Measurements from ENCODE around the gene SERINC4.
A peak's percentile ranks its signal among the peaks of the same experiment; 100 is the strongest.

SERINC4 gene

DNA sequence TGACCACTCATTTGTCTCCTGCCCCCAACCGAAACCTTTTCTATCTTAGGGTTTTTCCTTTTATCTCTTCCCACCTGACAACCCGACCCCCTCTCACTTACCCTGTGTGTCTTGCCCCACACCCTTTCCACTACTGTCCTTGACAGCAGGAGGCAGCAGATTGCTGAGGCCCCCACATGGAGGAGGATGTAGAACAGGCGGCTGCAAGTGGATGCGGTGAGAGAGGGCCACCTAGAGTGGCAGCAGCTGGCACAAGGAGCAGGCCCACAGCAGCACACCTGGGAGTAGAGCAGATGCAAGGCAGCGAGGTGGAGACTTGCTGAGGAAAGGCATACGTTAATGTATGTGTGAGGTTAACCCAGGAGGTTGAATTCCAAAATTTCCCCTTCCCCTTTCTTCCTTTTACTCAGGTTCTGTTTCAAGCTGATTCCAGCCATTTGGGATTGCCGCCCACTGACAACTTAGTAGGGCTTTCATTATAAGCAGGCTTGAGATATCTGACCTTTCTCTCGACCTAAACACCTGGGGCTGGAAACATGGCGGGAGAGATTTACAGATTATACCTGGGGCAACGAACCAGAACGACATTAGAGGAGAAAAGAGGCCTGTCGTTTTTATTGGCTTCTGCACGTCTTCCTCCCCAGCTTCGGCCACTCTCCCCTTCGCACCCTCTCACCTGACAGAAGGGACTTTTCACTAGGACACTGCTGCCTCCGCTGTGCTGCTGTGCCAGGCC lies 643 bp downstream of the SERINC4 start:
- no peak for DNase-seq (ENCODE audit: low read depth in 2 of 2, low spot score in 1 of 2)

DNA sequence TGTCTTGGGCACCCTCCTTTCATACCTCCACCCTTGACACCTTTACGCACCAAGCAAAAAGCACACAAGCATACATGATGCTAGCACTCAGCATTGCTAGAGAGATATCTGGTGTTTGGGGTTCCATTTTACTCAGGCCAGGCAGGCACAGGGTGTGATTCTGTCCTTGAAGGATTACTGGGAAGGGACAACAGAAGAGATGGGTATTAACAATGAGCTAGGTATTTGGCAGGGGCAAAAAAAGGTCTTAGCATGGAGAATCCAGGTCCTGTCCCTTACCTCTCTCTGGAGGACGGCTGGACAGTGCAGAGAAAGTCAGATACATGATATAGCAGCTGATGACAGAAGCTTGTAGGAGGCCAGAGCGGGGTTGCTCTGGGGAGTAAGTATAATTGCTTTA lies 3.5 kb downstream of the SERINC4 start:
- no peak for DNase-seq (ENCODE audit: low read depth in 2 of 2, low spot score in 1 of 2)

DNA sequence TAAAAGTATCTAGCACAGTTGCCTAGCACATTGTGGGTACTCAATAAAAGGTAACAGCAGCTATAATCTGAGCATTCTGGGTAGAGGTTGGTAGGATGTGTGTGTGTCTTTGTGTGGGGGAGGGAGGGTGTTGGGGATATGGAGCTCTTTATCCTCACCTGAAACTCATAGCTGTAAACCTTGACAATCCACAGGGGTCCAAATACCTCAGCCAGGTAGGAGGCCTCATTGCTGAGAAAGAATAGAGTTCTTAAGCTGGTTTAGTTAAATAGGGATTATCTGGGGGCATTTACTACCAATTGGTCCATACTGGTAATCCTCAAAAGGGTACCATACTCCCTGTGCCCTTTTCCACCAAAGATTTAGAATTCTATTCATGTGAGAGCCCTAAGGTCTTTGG lies 4.0 kb downstream of the SERINC4 start:
- no peak for DNase-seq (ENCODE audit: low read depth in 2 of 2, low spot score in 1 of 2)

DNA sequence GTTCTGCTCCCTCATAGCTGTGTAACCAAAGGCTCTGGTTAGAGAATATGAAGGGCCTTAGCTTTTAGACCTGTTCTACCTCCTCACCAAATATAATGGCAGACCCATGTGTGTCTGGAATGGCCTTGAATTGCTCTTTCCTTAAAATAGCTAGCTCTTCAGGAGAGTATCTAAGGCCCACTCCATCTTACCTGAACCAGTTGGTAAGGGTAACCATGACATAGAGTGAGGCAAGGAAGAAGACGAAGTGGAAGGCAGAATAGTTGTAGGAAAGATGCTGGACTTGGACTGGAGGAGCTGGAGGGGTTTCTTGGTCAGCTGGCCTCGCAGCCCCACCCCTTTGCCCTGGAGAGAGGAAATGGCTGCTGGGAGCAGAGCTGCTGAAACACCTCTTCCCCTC lies 4.8 kb downstream of the SERINC4 start:
- DNase-seq (ENCODE audit: low read depth in 2 of 2, low spot score in 1 of 2), result no peak

DNA sequence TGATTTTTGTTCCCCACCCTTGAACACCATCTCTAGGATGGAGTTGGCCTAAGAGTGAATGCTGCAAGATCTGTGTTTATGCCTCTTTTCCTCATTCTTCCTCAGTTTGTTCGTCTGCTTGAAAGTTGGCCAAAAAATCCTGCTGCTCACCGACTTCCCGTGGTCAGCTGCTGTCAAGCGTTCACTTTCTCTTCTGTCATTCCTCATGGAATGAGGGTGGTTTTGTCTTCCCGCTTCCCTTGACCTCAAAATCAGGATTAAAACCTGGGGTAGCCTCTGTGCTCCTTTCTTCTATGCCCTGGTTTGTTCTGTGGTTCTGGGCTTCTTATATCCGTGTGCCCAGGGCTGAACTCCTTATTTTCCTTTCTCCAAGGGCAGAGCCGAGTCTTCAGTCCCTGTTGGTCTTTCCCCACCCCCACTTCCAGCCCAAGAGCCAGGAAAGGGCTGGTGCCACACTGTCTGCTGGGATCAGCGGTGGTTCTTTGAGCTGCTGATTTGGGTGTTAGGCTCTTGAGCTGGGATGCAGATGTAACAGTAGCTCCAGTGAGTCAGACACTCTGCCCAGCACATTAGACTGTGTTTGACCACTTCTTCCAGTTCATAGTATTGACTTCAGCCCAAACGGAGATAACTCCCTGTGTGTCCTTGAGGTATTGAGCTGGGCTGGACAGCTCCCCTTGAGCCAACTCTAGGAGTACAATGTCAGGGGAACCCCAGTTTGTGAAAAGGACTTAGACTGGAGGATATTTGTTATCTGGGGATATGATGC lies 5.6 kb downstream of the SERINC4 start:
- no peak for DNase-seq (ENCODE audit: low read depth in 2 of 2, low spot score in 1 of 2)

DNA sequence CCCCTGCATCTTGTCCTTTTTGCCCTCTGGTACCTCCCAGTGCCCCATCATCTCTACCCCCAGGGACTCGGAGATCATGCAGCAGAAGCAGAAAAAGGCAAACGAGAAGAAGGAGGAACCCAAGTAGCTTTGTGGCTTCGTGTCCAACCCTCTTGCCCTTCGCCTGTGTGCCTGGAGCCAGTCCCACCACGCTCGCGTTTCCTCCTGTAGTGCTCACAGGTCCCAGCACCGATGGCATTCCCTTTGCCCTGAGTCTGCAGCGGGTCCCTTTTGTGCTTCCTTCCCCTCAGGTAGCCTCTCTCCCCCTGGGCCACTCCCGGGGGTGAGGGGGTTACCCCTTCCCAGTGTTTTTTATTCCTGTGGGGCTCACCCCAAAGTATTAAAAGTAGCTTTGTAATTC lies 6.4 kb downstream of the SERINC4 start:
- DNase-seq (ENCODE audit: low read depth in 2 of 2, low spot score in 1 of 2), result no peak

DNA sequence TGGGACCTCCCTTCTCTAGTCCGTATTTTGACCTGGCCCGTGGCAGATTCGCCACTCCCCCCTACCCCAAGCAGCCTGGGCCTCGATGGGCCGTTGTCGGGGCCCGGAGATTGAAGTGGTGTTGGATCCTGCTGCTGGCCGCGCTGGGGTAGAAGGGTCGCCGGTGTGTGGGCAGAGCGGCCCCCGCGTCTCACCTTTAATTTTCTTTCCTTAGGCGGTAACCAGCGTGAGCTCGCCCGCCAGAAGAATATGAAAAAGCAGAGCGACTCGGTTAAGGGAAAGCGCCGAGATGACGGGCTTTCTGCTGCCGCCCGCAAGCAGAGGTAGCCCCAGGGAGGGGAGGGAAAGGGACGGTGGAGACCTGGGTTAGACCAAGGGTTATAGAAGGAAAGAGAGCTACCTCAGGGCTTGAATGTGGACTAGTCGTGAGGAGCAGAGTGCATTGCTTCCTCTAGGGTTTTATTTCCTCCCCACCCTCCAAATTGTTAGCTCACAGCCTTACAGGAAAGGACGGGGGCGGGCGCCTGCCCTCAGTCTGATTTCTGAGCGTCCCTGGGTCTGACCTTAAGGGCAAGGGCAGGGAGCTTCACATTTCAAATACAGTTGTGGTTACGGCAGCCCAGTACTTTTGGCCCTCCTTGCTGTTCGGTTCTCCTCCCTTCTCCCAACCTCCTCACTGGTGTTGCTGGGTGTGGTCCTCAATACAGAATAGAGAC lies 7.1 kb downstream of the SERINC4 start:
- DNase-seq (ENCODE audit: low read depth in 2 of 2, low spot score in 1 of 2), result no peak

- DNase-seq (ENCODE audit: low read depth in 2 of 2, low spot score in 1 of 2), result peak; percentile 99 to 100
Measured at GRCh38 chr15:43791993-43792760, 7.8 kb downstream of the SERINC4 start, which contains the start of gene SERF2. Gene SERF2, plus strand, starts transcription at chr15:43792320. Its CDS starts 57 bp downstream, at chr15:43792377.

GRCh38 chr15:43789409-43789808 lies 10.6 kb downstream of the SERINC4 start:
- DNase-seq (ENCODE audit: low read depth in 2 of 2, low spot score in 1 of 2), result no peak

- DNase-seq (ENCODE audit: low read depth in 2 of 2, low spot score in 1 of 2), result no peak
Measured at GRCh38 chr15:43779016-43779415, 21.0 kb downstream of the SERINC4 start.

GRCh38 chr15:43777267-43777914 lies 22.6 kb downstream of the SERINC4 start:
- peak; percentile 68 to 69 for DNase-seq (ENCODE audit: low read depth in 2 of 2, low spot score in 1 of 2)

- DNase-seq (ENCODE audit: low read depth in 2 of 2, low spot score in 1 of 2), result peak; percentile 48 to 65
Measured at GRCh38 chr15:43776718-43777266, 23.2 kb downstream of the SERINC4 start, which contains the start of gene ELL3. Gene ELL3, minus strand, starts transcription at chr15:43776966. Its CDS starts 65 bp downstream, at chr15:43776901.

GRCh38 chr15:43776101-43776717 lies 23.8 kb downstream of the SERINC4 start:
- DNase-seq (ENCODE audit: low read depth in 2 of 2, low spot score in 1 of 2), result no peak

DNA sequence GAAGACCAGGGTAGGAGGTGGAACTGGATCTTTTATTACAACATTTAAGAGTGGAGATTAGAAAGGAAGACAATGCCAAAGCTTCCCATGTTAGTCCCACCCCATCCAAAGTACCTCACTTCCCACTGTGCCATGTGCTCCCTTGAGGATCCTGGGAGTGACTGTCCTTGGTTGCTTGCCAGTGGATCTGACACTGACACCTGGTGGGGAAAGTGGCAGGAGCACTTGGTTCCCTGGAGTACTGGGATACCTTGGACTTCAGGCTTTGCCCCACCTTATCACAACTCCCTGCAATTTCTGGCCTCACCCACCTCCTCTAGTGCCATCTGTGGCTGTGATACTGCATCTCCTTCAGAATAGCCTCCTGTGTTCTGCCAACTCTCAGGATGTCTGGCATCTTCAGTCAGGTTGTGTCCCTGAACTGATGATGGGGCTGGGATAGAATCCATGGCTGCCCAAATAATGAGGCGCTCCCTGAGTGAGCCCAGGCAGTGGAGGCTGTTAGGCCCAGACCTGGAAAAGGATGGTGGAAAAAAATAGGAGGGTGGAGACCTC lies 24.5 kb downstream of the SERINC4 start:
- no peak for DNase-seq (ENCODE audit: low read depth in 2 of 2, low spot score in 1 of 2)

DNA sequence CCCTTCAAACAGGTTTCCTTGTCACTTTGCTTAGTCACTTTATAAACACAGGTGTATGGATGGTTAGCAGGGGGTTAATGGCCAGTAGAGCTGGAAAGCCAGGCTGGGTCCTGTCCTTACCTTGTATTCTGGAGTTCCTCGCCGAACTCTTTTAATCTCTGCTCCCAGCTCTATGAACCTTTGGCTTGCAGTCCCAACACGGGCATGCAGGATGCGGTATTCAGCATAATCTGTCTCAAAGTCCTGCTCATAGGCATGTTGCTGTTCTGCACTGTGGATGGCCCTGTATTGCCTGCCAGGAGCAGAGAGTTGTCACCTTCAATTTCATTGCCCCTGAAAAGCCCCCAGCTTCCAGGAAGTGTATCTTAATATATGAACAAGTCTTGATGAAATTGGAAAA lies 26.0 kb downstream of the SERINC4 start:
- no peak for DNase-seq (ENCODE audit: low read depth in 2 of 2, low spot score in 1 of 2)

DNA sequence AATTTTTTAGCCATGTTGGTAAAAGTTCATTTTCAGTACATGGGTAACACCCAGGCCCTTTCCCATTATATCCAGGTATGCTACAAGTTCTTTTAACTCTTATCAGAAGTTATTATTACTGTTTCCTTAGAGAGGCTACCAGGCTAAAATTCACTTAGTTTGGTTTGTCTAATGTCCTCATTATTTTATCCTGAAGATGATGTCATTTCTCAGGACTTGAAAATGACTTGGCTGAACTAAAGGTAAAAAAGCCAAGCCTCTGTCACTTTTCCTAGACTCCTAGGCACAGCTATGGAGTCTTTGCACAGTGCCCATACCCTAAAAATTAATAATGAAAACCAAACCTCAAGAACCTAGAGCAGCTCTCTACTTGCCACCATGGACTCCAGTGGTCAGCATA lies 27.4 kb downstream of the SERINC4 start:
- DNase-seq (ENCODE audit: low read depth in 2 of 2, low spot score in 1 of 2), result no peak

DNA sequence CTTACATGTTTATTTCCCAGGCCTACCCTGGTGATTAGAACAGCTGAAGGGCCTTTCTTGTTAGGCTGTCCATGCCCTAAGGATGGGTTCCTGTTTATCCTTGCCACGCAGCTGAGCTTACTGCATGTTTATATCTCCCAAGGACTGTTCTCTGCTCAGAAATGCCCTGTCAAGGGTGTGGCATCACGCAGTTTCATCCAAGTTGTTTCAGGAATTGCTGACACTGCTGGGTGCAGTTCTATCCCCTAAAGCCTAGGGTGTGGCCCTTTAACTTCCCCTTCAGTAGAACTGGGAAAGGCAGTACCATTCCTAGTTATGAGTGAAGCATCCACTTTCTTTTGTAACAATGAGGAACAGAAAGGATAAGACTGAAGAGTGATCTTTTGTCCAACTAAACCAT lies 28.2 kb downstream of the SERINC4 start:
- no peak for DNase-seq (ENCODE audit: low read depth in 2 of 2, low spot score in 1 of 2)

DNA sequence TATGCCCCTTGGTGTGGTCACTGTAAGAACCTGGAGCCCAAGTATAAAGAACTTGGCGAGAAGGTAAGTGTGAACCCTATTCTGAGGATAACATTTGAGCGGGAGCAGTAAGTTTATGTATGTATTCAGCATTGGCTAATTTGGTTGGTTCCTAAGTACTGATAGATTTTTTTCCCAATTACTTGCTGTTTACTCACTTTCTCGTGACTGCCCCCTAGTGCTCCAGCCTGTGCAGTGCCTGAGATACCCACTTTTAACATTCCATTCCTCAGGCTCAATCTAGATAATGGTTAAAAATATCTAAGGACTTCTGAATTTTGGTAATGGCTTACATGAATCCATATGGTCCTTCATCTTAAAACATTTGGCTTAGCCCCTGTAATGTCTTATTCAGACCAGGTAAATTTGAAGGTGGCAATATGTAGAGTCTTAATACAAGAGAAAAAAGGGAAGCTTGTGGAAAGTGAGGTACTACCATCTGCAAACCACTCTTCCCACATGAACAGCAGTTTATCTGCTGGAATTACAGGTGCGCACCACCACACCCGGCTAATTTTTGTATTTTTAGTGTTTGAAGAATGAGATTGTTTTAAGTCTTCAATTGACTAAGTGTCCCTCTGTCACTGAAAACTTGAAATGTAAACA lies 30.3 kb downstream of the SERINC4 start:
- no peak for DNase-seq (ENCODE audit: low read depth in 2 of 2, low spot score in 1 of 2)
